Transverse colon (tissue), 3 donors: ENCODE data around the gene LATS2.

ENCODE experiments used
- CTCF ChIP-seq, 5 experiments: fragments of 200-600 bp in 3 of 5; fragments of 450-650 bp in 2 of 5; sonication (generic) in 3 of 5; IDR thresholded peaks; 1 replicate in 2 of 5; 2 replicates in 3 of 5; pipeline ENCODE4 v1.5.1; 2016 to 2017; ENCODE audit warnings: antibody characterized with exemption in 5 of 5, inconsistent platforms in 3 of 5, mild to moderate bottlenecking in 2 of 5, moderate library complexity in 1 of 5
- POLR2A ChIP-seq: fragments of 450-650 bp; IDR thresholded peaks from one replicate; pipeline ENCODE4 v1.6.1; 2016; ENCODE audit warnings: antibody characterized with exemption, mild to moderate bottlenecking, moderate library complexity

GRCh38 chr13:21037656-21038055 lies 23.7 kb downstream of the LATS2 start:
- TF ChIP-seq CTCF (IDR thresholded peaks at IDR 0.05) (no peak), POLR2A (no peak)
